C4-2B (cell line): ENCODE data around the gene RIPOR2.

Experiments
- ZFX ChIP-seq: fragments of 450-650 bp; IDR thresholded peaks from 2 replicates; pipeline ENCODE4 v1.6.1; 2017
- TF ChIP-seq, protein P1 (sequence below): fragments of 450-650 bp; conservative IDR thresholded peaks from 2 replicates; pipeline ENCODE4 v1.5.1; 2017; ENCODE audit warnings: mild to moderate bottlenecking

DNA sequence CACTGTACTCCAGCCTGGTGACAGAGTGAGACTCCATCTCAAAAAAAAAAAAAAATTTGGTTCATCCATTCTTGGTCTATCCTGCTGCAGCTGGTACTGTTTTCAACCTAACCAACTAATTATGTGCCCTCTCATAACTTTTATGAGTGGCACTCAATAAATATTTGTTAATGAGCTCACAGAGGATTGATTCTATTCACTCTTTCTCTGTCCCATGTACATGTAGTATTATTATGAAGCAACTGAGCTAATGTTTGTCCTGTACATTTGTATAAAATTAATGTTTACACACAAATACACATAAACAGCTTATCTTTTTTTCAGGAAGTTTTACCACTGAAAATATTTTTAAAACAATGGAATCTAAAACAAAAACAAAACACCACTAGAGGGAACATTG lies 10.1 kb downstream of the RIPOR2 start:
- TF ChIP-seq, protein P1, sequence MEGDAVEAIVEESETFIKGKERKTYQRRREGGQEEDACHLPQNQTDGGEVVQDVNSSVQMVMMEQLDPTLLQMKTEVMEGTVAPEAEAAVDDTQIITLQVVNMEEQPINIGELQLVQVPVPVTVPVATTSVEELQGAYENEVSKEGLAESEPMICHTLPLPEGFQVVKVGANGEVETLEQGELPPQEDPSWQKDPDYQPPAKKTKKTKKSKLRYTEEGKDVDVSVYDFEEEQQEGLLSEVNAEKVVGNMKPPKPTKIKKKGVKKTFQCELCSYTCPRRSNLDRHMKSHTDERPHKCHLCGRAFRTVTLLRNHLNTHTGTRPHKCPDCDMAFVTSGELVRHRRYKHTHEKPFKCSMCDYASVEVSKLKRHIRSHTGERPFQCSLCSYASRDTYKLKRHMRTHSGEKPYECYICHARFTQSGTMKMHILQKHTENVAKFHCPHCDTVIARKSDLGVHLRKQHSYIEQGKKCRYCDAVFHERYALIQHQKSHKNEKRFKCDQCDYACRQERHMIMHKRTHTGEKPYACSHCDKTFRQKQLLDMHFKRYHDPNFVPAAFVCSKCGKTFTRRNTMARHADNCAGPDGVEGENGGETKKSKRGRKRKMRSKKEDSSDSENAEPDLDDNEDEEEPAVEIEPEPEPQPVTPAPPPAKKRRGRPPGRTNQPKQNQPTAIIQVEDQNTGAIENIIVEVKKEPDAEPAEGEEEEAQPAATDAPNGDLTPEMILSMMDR, result no peak
- no peak for TF ChIP-seq ZFX
